DMS 273 (cell line): ENCODE results near the gene SLC8A2.
"Not testable (repeated sequence)": the region's sequence is repeated elsewhere in the genome, so short reads cannot be mapped to it uniquely, and the experiment has no call there.

Experiments used
- DNase-seq: peaks from one replicate; lab custom pipeline; 2025; ENCODE audit not compliant: unreplicated experiment; lab: John Stamatoyannopoulos, UW

SLC8A2 gene

DNA sequence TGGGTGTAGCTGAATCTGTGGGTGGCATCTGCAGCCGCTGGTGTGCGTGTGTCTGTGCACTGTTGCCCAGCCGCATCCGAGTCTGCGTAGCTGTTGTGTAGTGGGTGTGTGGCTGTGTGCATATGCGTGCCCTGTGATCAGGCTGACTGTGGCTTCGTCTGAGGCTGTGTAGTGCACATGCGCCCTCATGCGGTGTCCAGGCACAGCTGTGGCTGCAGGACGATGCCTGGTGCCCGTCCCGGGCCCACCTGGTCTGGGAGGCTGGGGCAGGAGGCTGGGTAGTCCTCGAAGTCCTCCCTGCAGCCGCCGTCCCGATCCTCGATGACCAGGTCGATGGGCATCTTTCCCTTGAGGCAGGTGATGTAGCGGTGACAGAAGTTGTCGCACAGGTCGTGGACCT, 57.2 kb downstream of the SLC8A2 start:
- peak; percentile 81 for DNase-seq

DNA sequence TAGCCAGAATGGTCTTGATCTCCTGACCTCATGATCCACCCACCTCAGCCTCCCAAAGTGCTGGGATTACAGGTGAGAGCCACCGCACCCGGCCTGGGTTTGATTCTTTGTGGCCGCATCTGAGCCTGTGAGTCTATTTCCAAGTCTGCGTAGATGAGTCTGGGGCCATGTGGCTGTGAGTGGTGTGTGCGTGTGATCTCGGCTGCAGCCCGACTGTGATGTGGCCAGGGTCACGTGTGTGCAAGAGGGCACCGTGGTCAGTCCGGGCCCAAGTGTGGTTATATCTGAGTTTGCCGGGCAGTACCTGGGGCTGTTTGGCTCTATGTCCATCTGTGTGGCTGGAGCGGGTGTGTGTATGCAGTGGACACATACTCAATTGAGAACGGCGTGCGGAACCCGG, 57.8 kb downstream of the SLC8A2 start:
- no peak for DNase-seq

GRCh38 chr19:47411696-47412095, 60.0 kb downstream of the SLC8A2 start:
- DNase-seq: not testable (repeated sequence)

- DNase-seq: no peak
Observed at GRCh38 chr19:47411101-47411500, 60.6 kb downstream of the SLC8A2 start.

- no peak for DNase-seq
Observed at GRCh38 chr19:47408156-47408938, 63.3 kb downstream of the SLC8A2 start.

GRCh38 chr19:47407417-47407774, 64.3 kb downstream of the SLC8A2 start:
- peak; percentile 62 for DNase-seq

DNA sequence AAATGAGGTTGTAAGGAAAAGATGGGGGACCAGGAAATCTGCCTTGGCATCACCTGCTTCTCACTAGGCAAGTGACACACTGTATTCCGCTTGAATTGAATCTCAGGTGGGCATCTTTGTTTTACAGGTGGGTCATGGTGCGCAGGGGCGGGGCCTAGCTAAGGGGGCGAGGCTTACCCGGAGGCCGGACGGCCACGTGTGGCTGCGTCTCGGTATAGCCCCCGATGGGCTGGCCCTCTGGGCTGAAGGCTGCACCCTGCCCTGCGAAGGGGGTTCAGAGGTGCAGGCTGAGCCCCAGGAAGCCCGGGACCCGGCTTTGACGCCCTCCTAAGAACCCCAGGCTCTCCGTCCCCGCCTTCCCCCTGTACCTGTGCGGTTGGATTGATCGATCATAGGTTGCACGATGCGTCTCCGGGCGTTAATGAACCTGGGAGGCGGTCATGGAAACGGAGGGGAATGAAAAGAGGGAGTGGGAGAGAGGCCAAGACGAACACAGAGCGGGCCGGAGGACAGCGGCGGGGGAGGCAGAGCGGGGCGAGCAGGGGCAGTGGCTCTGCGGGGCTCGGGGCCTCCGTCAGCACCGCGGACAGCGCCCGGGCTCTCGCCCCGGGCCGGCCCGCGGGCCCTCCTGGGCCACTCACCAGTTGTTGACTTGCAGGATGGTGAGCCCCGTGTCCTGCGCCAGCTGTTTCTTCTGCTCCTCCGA, 64.8 kb downstream of the SLC8A2 start:
- peak; percentile 69 for DNase-seq

- no peak for DNase-seq
Observed at GRCh38 chr19:47405854-47406417, 65.8 kb downstream of the SLC8A2 start.

DNA sequence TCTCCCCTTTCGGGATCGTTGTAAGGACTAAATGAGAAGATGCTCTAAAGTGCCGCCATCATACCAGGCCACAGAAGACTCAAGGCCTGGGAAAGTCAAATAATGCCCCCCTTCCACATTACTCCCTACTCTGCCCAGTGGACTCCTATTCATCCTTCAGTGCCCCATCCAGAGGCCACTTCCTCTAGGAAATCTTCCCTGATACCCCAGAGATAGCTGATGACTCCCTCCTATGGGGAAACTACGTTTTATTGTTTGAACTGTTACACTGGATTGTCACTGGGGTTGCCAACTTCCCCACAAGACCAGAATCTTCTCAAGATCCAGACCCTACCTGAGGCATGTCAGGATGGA, 66.5 kb downstream of the SLC8A2 start:
- DNase-seq: no peak

- peak; percentile 64 for DNase-seq
Observed at GRCh38 chr19:47404334-47405196, 67.1 kb downstream of the SLC8A2 start.

DNA sequence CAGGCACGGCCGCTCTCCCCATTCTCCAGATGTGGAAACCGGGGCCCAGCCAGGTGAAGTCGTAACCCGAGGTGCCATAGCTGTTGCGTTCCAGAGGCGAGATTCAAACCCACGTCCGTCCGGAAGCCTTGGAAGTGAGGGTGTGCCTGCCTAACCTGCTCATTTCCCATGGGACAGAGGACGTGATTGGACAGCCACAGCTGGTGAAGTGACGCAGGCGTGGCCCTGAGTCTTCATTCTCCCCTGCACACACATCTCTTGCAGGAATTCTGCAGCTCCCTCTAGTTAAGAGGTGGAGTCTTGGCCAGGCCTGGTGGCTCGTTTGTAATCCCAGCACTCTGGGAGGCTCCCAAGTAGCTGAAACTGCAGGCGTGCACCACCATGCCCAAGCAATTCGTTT, 69.2 kb downstream of the SLC8A2 start:
- DNase-seq: no peak

- no peak for DNase-seq
Observed at GRCh38 chr19:47398707-47399597, 72.7 kb downstream of the SLC8A2 start.

DNA sequence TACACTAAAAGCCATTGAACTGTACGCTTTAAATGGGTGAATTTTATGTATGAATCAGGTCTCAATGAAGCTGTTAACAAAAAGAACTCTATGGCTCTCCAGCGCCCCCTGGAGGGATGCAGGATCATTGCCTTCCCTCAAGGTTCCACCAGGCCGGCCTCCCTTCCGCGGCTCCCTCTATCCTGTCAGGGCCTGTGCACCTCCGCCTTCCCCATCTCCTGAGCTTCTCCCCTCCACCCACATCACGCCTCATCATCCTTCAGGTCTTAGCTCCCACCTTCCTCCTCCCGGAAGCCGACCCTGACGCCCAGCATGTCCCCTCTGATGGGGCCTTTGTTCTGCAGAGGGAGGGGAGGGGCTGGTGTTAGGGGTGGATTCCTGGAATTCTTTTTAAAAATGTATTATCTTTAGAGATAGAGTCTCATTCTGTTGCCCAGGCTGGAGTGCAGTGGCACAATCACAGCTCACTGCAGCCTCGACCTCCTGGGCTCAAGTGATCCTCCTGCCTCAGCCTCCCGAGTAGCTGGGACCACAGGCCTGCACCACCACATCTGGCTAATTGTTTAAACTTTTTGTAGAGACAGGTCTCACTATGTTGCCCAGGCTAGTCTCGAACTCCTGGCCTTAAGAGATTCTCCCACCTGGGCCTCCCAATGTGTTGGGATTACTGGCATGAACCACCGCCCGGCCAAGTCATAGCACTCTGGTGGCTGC, 80.0 kb downstream of the SLC8A2 start:
- DNase-seq: peak; percentile 83

DNA sequence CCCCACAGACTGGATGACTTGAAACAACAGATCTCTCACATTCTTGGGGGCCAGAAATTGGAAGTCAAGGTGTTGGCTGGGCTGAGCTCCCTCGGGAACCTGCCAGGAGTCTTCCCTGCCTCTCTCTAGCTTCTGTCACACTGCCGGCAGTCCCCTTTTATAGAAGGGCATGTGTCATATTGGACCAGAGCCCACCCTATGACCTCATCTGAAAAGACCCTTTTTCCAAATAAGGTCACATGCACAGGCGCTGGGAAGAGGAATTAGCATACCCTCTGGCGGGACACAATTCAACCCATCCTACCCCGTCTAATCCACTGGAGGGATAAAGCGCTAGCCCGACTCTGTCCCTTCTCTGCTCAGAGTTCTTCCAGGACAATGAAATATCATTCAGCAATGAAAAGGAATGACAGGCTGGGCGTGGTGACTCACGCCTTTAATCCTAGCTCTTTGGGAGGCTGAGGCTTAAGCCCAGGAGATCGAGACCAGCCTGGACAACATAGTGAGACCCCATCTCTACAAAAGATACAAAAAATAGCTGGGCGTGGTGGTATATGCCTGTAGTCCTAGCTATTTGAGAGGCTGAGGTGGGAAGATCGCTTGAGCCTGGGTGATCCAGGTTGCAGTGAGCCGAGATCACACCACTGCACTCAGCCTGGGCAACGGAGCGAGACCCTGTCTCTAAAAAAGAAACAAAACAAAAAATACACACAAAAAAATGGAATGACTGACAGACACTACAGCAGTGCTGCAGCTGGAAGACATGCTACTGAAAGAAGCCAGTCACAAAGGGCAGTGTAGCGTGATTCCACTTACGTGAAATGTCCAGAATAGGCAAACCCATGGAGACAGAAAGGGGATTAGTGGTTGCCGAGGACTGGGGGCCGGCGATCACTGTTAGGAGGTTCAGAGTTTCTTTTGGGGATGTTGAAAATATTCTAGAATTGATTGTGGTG, 80.9 kb downstream of the SLC8A2 start:
- peak; percentile 54 for DNase-seq

DNA sequence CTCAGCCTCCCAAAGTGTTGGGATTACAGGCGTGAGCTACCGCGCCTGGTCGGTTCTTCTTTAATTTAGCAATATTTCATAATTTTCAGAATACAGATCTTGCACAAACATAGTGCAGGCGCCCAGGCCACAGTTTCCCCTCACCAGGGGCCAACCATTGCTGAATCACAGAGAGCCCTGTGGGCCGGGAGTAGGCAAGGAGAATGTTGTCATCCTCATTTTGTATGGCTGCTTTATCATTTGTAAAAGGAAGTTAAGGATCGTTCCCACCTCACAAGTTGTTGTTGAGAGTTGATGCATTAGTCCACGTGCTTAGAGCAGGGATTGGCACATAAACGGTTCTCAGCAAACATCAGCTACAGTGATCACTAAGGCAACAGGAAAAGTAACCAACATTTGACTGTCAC, 82.5 kb downstream of the SLC8A2 start:
- DNase-seq: no peak

DNA sequence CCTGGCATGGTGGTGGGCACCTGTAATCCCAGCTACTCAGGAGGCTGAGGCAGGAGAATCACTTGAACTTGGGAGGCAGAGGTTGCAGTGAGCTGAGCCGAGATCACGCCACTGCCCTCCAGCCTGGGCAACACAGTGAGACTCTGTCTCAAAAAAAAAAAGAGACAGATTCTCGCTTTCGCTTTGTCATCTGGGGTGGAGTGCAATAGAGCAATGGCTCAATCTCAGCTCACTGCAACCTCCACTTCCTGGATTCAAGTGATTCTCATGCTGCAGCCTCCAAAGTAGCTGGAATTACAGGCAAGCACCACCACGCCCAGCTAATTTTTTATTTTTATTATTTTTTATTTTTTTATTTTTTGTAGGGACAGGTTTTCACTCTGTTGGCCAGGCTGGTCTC, 83.0 kb downstream of the SLC8A2 start:
- DNase-seq: not testable (repeated sequence)

GRCh38 chr19:47387623-47388022, 84.1 kb downstream of the SLC8A2 start:
- DNase-seq: not testable (repeated sequence)

GRCh38 chr19:47386582-47386981, 85.1 kb downstream of the SLC8A2 start:
- DNase-seq: not testable (repeated sequence)

DNA sequence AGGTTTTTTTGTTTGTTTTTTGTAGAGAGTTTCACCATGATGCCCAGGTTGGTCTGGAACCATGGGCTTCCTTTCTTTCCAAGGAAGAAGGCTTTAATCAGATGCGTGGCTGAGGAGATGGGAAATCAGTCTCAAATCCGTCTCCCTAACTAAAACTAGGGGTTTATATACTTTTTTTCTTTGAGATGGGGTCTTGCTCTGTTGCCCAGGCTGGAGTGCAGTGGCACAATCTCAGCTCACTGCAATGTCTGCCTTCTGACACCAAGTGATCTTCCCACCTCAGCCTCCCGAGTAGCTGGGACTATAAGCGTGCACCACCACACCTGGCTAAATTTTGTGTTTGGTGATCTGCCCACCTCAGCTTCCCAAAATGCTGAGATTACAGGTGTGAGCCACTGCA, 87.2 kb downstream of the SLC8A2 start:
- not testable (repeated sequence) for DNase-seq
